HL-60 (cell line): ENCODE measurements around the gene BMP7.

ENCODE experiments used
- GABPA ChIP-seq: IDR thresholded peaks from 2 replicates; pipeline ENCODE4 v1.6.1; 2012; ENCODE audit warnings: low read depth
- POLR2AphosphoS5 ChIP-seq: IDR thresholded peaks from 2 replicates; pipeline ENCODE4 v1.6.1; 2012; ENCODE audit warnings: low read depth
- TF ChIP-seq, protein P1 (sequence below): IDR thresholded peaks from one replicate; pipeline ENCODE4 v1.5.1; 2011; ENCODE audit warnings: low read length, control low read depth, inconsistent platforms; ENCODE audit not compliant: insufficient read depth

DNA sequence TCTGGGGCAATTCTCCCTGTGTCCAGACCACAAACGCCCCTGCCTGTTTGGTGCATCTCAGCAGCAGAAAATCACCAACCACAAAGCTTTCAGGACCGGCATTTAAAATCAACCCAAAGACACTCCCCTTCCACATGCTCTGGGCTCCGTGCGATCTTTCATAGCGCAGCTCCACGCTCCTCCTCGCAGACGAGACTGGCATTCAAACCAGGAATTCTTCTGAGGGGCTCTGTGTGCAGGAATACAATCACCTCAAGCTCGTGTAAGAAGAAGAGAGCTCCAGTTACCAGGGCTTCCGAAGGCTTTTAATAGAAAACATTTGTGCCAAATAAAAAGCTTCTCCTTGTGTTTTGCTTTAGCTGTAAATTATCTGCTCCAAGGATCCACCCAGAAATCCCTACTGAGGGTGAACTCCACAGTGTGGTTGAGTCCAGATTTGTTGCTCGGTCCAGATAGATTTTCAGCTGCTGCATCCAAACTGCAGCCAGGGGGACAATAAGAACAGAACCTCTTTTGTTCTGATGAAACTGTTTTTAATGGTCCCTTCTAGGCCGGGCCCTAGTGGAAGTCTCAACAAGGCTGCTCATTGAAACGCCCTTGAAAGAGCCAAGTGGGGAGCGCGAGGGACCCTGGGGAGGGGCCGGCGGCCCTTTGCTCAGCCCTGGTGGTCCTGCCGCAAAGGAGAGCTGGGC lies 16.4 kb upstream of the BMP7 start:
- TF ChIP-seq, protein P1, sequence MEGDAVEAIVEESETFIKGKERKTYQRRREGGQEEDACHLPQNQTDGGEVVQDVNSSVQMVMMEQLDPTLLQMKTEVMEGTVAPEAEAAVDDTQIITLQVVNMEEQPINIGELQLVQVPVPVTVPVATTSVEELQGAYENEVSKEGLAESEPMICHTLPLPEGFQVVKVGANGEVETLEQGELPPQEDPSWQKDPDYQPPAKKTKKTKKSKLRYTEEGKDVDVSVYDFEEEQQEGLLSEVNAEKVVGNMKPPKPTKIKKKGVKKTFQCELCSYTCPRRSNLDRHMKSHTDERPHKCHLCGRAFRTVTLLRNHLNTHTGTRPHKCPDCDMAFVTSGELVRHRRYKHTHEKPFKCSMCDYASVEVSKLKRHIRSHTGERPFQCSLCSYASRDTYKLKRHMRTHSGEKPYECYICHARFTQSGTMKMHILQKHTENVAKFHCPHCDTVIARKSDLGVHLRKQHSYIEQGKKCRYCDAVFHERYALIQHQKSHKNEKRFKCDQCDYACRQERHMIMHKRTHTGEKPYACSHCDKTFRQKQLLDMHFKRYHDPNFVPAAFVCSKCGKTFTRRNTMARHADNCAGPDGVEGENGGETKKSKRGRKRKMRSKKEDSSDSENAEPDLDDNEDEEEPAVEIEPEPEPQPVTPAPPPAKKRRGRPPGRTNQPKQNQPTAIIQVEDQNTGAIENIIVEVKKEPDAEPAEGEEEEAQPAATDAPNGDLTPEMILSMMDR: no peak
- no peak for TF ChIP-seq POLR2AphosphoS5
- no peak for TF ChIP-seq GABPA
